Kidney epithelial cell (primary cell): ENCODE data around the gene STXBP4. TPM values are rescaled to one million over a fixed set of nuclear protein-coding genes. Genes with fewer than 3 reads are reported as not detected.

Experiments
- DNase-seq: peaks from one replicate; pipeline ENCODE4 v3.0.0-alpha.2; 2010; ENCODE audit warnings: low read depth
- H3K27me3 ChIP-seq: 2 replicates; pipeline ENCODE4 v1.6.0; 2011; ENCODE audit warnings: low read length; ENCODE audit not compliant: control insufficient read depth, insufficient read depth
- H3K36me3 ChIP-seq: 2 replicates; pipeline ENCODE4 v1.5.1; 2011; ENCODE audit warnings: low read length; ENCODE audit not compliant: control insufficient read depth, insufficient read depth
- H3K4me3 ChIP-seq: 2 replicates; pipeline ENCODE4 v1.5.1; 2011; ENCODE audit warnings: low read depth, mild to moderate bottlenecking, control low read depth, low read length
- CTCF ChIP-seq: IDR thresholded peaks from 2 replicates; pipeline ENCODE4 v1.5.1; 2011; ENCODE audit warnings: mild to moderate bottlenecking, moderate library complexity, low read length, control low read depth, inconsistent platforms; ENCODE audit not compliant: insufficient read depth, poor library complexity, severe bottlenecking
- total RNA-seq: library from RNA; depleted of rRNA; stranded (reverse); fragments of >200 nt; gene quantifications from 2 replicates; pipeline ENCODE4 v1.2.3, GENCODE V29; 2015

The STXBP4 gene
- total RNA-seq, 1 donor from 2014 or later, result 40.1 TPM

- no peak for TF ChIP-seq CTCF
- DNase-seq, result no peak
- H3K4me3 ChIP-seq, result no peak overlapping the region
These were observed 120.7 kb downstream of the STXBP4 start for GRCh38 chr17:55089256-55089655.

GRCh38 chr17:55090079-55090492, 121.5 kb downstream of the STXBP4 start:
- Histone ChIP-seq H3K4me3 (no peak overlapping the region), H3K36me3 (no peaks in the 10 kb centered on the region), H3K27me3 (no peaks in the 10 kb centered on the region)
- no peak for TF ChIP-seq CTCF
- DNase-seq, result peak; percentile 1

More at GRCh38 chr17:55089256-55089655, 120.7 kb downstream of the STXBP4 start:
- H3K36me3 ChIP-seq, result no peaks in the 10 kb centered on the region
- H3K27me3 ChIP-seq, result no peaks in the 10 kb centered on the region

GRCh38 chr17:55093353-55093752, 124.8 kb downstream of the STXBP4 start:
- H3K36me3 ChIP-seq, result no peaks in the 10 kb centered on the region
- H3K27me3 ChIP-seq, result no peaks in the 10 kb centered on the region
- no peak for TF ChIP-seq CTCF
- no peak for DNase-seq
- no peak overlapping the region for H3K4me3 ChIP-seq

- no peak overlapping the region for H3K4me3 ChIP-seq
- no peaks in the 10 kb centered on the region for H3K27me3 ChIP-seq
- no peaks in the 10 kb centered on the region for H3K36me3 ChIP-seq
- TF ChIP-seq CTCF, result no peak
- DNase-seq, result no peak
These were observed 130.2 kb downstream of the STXBP4 start for GRCh38 chr17:55098765-55099164.

DNA sequence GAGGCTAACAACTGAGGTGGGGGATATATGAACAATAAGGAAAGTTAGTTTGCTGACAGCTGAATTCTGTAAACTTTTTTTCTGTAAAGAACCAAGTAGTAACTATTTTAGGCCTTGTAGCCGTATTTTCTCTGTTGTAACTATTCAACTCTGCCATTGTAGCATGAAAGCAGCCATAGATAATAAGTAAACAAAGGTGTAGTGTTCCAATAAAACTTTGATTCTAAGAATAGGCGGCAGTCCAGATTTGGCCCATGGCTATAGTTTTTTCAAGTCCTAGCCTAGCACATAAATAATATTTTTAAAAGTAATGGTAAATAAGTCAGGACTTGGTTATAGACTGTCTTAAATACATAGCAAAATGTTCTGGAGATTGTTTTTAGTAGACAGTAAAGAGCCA, 142.0 kb downstream of the STXBP4 start:
- no peak for DNase-seq
- no peaks in the 10 kb centered on the region for H3K36me3 ChIP-seq
- H3K27me3 ChIP-seq, result no peaks in the 10 kb centered on the region
- no peak overlapping the region for H3K4me3 ChIP-seq
- TF ChIP-seq CTCF, result no peak

DNA sequence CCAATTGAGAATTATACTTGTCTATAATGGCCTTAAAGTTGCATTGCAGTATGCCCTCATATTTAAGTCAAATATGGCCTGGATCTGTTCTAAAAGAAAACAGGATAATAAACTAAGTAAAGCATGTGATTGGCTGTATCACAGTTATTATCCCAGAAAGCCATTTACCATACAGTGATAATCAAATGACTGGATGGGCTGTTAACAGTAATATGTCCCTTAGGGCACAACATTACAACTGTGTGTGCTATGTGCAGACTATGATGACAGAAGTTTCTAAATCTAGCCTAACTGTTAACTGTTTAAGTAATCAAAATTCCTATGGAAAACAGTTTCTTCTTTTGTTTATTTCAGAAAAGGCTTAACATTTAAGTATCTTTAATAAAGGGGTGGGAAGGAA, 145.7 kb downstream of the STXBP4 start:
- TF ChIP-seq CTCF, result no peak
- Histone ChIP-seq H3K36me3 (no peaks in the 10 kb centered on the region), H3K27me3 (no peaks in the 10 kb centered on the region), H3K4me3 (no peak overlapping the region)
- DNase-seq, result no peak
